Panc1 (cell line): ENCODE measurements around the gene POLR3B.

Experiments
- CTCF ChIP-seq: fragments of 450-650 bp; IDR thresholded peaks from 2 replicates; pipeline ENCODE4 v1.5.1; 2017; ENCODE audit warnings: mild to moderate bottlenecking
- POLR2AphosphoS5 ChIP-seq: IDR thresholded peaks from 2 replicates; pipeline ENCODE4 v1.6.1; 2012; ENCODE audit warnings: mild to moderate bottlenecking, low read depth, low read length, moderate library complexity
- SIN3A ChIP-seq: IDR thresholded peaks from 2 replicates; pipeline ENCODE4 v1.6.1; 2012; ENCODE audit warnings: low read depth, mild to moderate bottlenecking, low read length, moderate library complexity, borderline replicate concordance; ENCODE audit not compliant: insufficient read depth
- TCF7L2 ChIP-seq: IDR thresholded peaks from 2 replicates; pipeline ENCODE4 v1.6.1; 2011; ENCODE audit warnings: mild to moderate bottlenecking, low read depth, low read length, inconsistent platforms

- TF ChIP-seq POLR2AphosphoS5 (no peak), SIN3A (no peak), TCF7L2 (no peak), CTCF (no peak)
Observed at GRCh38 chr12:106480251-106480650, 122.7 kb downstream of the POLR3B start.
